Progenitor cell of endocrine pancreas (in vitro differentiated cells): ENCODE data around the gene GOSR1. TPM values are rescaled to one million over a fixed set of nuclear protein-coding genes. Genes with fewer than 3 reads are reported as not detected.
"Not testable (repeated sequence)": the region's sequence is repeated elsewhere in the genome, so short reads cannot be mapped to it uniquely, and the experiment has no call there.

Experiments
- DNase-seq: peaks from one replicate; pipeline ENCODE4 v3.0.0; 2021; ENCODE audit warnings: low spot score; ENCODE audit not compliant: unreplicated experiment
- H3K27ac Mint-ChIP-seq: 2 replicates; pipeline ENCODE4 v1.8.0; 2021; ENCODE audit warnings: mild to moderate bottlenecking, moderate library complexity, mixed read lengths
- H3K27me3 Mint-ChIP-seq: 2 replicates; pipeline ENCODE4 v1.8.0; 2021; ENCODE audit warnings: mixed read lengths
- H3K36me3 Mint-ChIP-seq: 2 replicates; pipeline ENCODE4 v1.8.0; 2022; ENCODE audit warnings: mixed read lengths; ENCODE audit not compliant: insufficient read depth
- H3K4me1 Mint-ChIP-seq: 2 replicates; pipeline ENCODE4 v1.8.0; 2021; ENCODE audit warnings: low read depth, mixed read lengths
- H3K4me3 Mint-ChIP-seq: 2 replicates; pipeline ENCODE4 v1.8.0; 2021; ENCODE audit warnings: low read depth, mild to moderate bottlenecking, moderate library complexity, mixed read lengths
- H3K9me3 Mint-ChIP-seq: 2 replicates; pipeline ENCODE4 v1.8.0; 2021; ENCODE audit warnings: low read depth, mixed read lengths
- CTCF ChIP-seq: fragments of 200-600 bp; sonication (generic); IDR thresholded peaks from one replicate; pipeline ENCODE4 v1.5.0; 2021; ENCODE audit warnings: antibody characterized with exemption, mild to moderate bottlenecking; ENCODE audit not compliant: unreplicated experiment
- total RNA-seq: library from RNA; stranded (reverse); gene quantifications from 2 replicates; pipeline ENCODE4 v1.2.1, GENCODE V29; 2021

The GOSR1 gene
- total RNA-seq, 1 donor from 2014 or later: 64.9 TPM

DNA sequence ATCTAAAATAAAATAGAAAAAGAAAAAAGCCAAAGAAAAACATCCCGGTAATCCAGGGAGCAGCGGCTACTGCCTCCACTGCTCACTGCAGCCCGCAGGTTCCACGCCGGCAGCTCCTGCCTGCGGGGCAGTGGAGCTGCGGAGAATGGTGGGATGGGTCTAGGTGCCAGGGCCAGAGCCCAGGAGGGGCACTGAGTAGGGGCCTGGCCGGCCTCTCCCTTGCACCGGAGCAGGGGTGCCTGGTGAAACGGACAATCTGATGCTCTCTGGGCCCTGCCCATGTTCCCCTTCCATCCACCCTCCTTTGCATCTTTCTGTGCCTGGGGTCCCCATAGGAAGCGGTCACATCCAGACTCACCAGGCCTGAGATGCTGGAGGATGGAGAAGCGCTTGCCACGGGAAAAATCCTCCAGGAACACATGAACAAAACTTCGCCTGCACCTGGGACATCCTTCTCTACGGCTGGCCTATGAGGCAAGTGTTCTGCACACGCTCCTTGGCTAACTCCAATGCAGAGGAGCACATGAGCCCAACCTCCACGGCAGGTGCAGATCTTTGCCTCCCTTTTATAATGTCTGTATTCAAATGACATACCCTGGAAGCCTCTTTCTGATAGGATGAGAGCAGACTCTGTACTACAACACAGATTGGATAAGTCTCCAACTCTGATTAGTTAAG, 98.6 kb downstream of the GOSR1 start:
- not testable (repeated sequence) for H3K27ac Mint-ChIP-seq, H3K4me3 Mint-ChIP-seq, H3K36me3 Mint-ChIP-seq, DNase-seq, H3K9me3 Mint-ChIP-seq, H3K4me1 Mint-ChIP-seq
- peaks cover 12% of the 10 kb centered on the region for H3K27me3 Mint-ChIP-seq

GRCh38 chr17:30576326-30576861, 99.2 kb downstream of the GOSR1 start:
- TF ChIP-seq CTCF: no peak
- no peak overlapping the region for H3K4me3 Mint-ChIP-seq
- H3K9me3 Mint-ChIP-seq: peaks cover 2% of the 10 kb centered on the region
- DNase-seq: no peak
- no peak overlapping the region for H3K27ac Mint-ChIP-seq
- peaks cover 12% of the 10 kb centered on the region for H3K27me3 Mint-ChIP-seq
- H3K36me3 Mint-ChIP-seq: no peaks in the 10 kb centered on the region
- H3K4me1 Mint-ChIP-seq: no peaks in the 10 kb centered on the region

Other genes starting within 250 kb of the GOSR1 start
- gene SLC6A4, start 241.7 kb upstream of the GOSR1 start, total RNA-seq: 0.64 and 0.96 TPM in 2 replicates
- 60.9 and 64.2 TPM in 2 replicates for gene BLMH, start 185.5 kb upstream of the GOSR1 start, total RNA-seq
- gene TMIGD1, start 143.4 kb upstream of the GOSR1 start, total RNA-seq: not detected in 2 replicates
- gene CPD, start 98.5 kb upstream of the GOSR1 start, total RNA-seq: 123 and 124 TPM in 2 replicates